DOHH2 (cell line): ENCODE data around the gene POU2F2.

Experiments
- H3F3A ChIP-seq: fragments of 200-600 bp; sonication (generic), shearing (Covaris generic); 2 replicates; pipeline ENCODE4 v1.6.0; 2016; ENCODE audit warnings: antibody characterized with exemption, mild to moderate bottlenecking; ENCODE audit not compliant: control insufficient read depth, insufficient read depth
- H3K27ac ChIP-seq: fragments of 200-600 bp; sonication (generic); 2 replicates; pipeline ENCODE4 v1.5.1; 2014; ENCODE audit warnings: low read depth, mild to moderate bottlenecking, low read length, moderate library complexity
- H3K27me3 ChIP-seq: fragments of 200-600 bp; sonication (generic); 2 replicates; pipeline ENCODE4 v1.6.1; 2014; ENCODE audit warnings: mild to moderate bottlenecking, low read length, mixed read lengths; ENCODE audit not compliant: control insufficient read depth
- H3K36me3 ChIP-seq: fragments of 200-600 bp; sonication (generic); 2 replicates; pipeline ENCODE4 v1.6.1; 2014; ENCODE audit warnings: mild to moderate bottlenecking, low read length, moderate library complexity, mixed read lengths; ENCODE audit not compliant: control insufficient read depth
- H3K4me1 ChIP-seq: fragments of 200-600 bp; sonication (generic); 2 replicates; pipeline ENCODE4 v1.6.1; 2014; ENCODE audit warnings: mild to moderate bottlenecking, low read length, mixed read lengths; ENCODE audit not compliant: control insufficient read depth
- H3K4me2 ChIP-seq: fragments of 200-600 bp; sonication (generic); 2 replicates; pipeline ENCODE4 v1.6.0; 2014; ENCODE audit warnings: mild to moderate bottlenecking, low read length, moderate library complexity
- H3K4me3 ChIP-seq: fragments of 200-600 bp; sonication (generic); 2 replicates; pipeline ENCODE4 v1.5.1; 2014; ENCODE audit warnings: mild to moderate bottlenecking, low read length, mixed read lengths
- H3K79me2 ChIP-seq: fragments of 200-600 bp; sonication (generic); 2 replicates; pipeline ENCODE4 v1.6.1; 2014; ENCODE audit warnings: mild to moderate bottlenecking, low read length, mixed read lengths; ENCODE audit not compliant: control insufficient read depth
- H3K9me2 ChIP-seq: fragments of 200-600 bp; sonication (generic); replicated peaks from 2 replicates; pipeline ENCODE4 v1.6.1; 2014; ENCODE audit warnings: mild to moderate bottlenecking, low read length, mixed read lengths; ENCODE audit not compliant: control insufficient read depth
- H3K9me3 ChIP-seq: fragments of 200-600 bp; sonication (generic); 2 replicates; pipeline ENCODE4 v1.6.1; 2014; ENCODE audit warnings: antibody characterized with exemption, low read length, mixed read lengths; ENCODE audit not compliant: control insufficient read depth, insufficient read depth
- H4K20me1 ChIP-seq: fragments of 200-600 bp; sonication (generic); 2 replicates; pipeline ENCODE4 v1.6.0; 2014; ENCODE audit warnings: low read depth, mild to moderate bottlenecking, antibody characterized with exemption, low read length, moderate library complexity; ENCODE audit not compliant: control insufficient read depth, insufficient read depth
- CTCF ChIP-seq: fragments of 200-600 bp; sonication (generic); IDR thresholded peaks from one replicate; pipeline ENCODE4 v1.5.1; 2014; ENCODE audit warnings: antibody characterized with exemption, mild to moderate bottlenecking, low read depth, low read length; ENCODE audit not compliant: poor library complexity, severe bottlenecking
- EZH2phosphoT487 ChIP-seq: fragments of 200-600 bp; sonication (generic); IDR thresholded peaks from 2 replicates; pipeline ENCODE4 v1.6.1; 2017; ENCODE audit warnings: borderline replicate concordance, mild to moderate bottlenecking, antibody characterized with exemption, low read length, moderate library complexity, mixed read lengths

POU2F2 gene

GRCh38 chr19:42124386-42124901 lies 7.8 kb downstream of the POU2F2 start:
- Histone ChIP-seq H3K36me3 (peaks cover 86% of the 10 kb centered on the region), H4K20me1 (no peaks in the 10 kb centered on the region), H3F3A (peaks cover 31% of the 10 kb centered on the region), H3K9me3 (no peaks in the 10 kb centered on the region), H3K27ac (peak overlapping the region; percentile 98), H3K9me2 (no peaks in the 10 kb centered on the region), H3K4me1 (peaks cover 100% of the 10 kb centered on the region), H3K27me3 (no peaks in the 10 kb centered on the region), H3K79me2 (peaks cover 86% of the 10 kb centered on the region), H3K4me2 (peak overlapping the region; percentile 87), H3K4me3 (peak overlapping the region; percentile 73; the same call in 1 of the 2 replicates)
- TF ChIP-seq CTCF, result no peak
- no peak for TF ChIP-seq EZH2phosphoT487

- TF ChIP-seq CTCF, result no peak
- TF ChIP-seq EZH2phosphoT487, result no peak
- Histone ChIP-seq H3K4me3 (peak overlapping the region; percentile 73), H3K9me3 (no peaks in the 10 kb centered on the region), H3K79me2 (peaks cover 79% of the 10 kb centered on the region), H4K20me1 (no peaks in the 10 kb centered on the region), H3K27me3 (no peaks in the 10 kb centered on the region), H3K27ac (peak overlapping the region; percentile 98), H3K4me2 (peak overlapping the region; percentile 87), H3K36me3 (peaks cover 88% of the 10 kb centered on the region), H3K4me1 (peaks cover 100% of the 10 kb centered on the region), H3F3A (peaks cover 34% of the 10 kb centered on the region), H3K9me2 (no peaks in the 10 kb centered on the region)
These were observed 8.5 kb downstream of the POU2F2 start for GRCh38 chr19:42123765-42124164.

- Histone ChIP-seq H3K27ac (peak overlapping the region; percentile 98), H3K36me3 (peaks cover 88% of the 10 kb centered on the region), H4K20me1 (no peaks in the 10 kb centered on the region), H3F3A (peaks cover 40% of the 10 kb centered on the region), H3K27me3 (no peaks in the 10 kb centered on the region), H3K4me1 (peaks cover 100% of the 10 kb centered on the region), H3K4me2 (peak overlapping the region; percentile 87), H3K4me3 (peak overlapping the region; percentile 73), H3K79me2 (peaks cover 71% of the 10 kb centered on the region), H3K9me2 (no peaks in the 10 kb centered on the region), H3K9me3 (no peaks in the 10 kb centered on the region)
- TF ChIP-seq CTCF (peak; percentile 50), EZH2phosphoT487 (no peak)
These were observed 9.3 kb downstream of the POU2F2 start for GRCh38 chr19:42122691-42123607.
